Stimulated activated CD4-positive, alpha-beta T cell treated with anti-CD3 and anti-CD28 coated beads, TNF-alpha, amount 100 ng/mL, for 1 hour (primary cell): ENCODE data around the gene DPY30.

Experiments
- DNase-seq, 3 donors: peaks; one replicate each; pipeline ENCODE4 v3.0.0-alpha.2; 2020; ENCODE audit warnings: low read depth in 3 of 3, low spot score in 1 of 3

Gene DPY30

DNA sequence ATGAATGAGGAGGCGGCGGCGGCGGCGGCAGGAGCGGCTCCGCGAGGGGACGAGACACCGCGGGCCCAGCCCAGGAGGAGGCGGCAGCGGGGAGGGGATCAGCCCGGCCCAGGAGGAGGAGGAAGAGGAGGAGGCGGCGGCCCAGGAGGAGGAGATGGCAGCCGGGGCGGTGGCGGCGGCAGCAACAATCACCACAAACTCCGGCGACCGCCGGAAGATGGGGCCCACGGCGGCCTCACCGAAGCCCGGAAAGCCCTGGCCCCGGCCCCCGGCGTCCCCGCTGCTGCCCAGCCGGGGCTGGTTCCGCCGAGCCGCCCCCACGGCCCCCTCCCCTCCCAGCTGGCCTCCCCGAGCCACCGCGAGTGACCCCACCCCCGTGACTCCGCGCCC lies 29.3 kb downstream of the DPY30 start:
- peak; percentile 28 to 45 (median 37) for DNase-seq

DNA sequence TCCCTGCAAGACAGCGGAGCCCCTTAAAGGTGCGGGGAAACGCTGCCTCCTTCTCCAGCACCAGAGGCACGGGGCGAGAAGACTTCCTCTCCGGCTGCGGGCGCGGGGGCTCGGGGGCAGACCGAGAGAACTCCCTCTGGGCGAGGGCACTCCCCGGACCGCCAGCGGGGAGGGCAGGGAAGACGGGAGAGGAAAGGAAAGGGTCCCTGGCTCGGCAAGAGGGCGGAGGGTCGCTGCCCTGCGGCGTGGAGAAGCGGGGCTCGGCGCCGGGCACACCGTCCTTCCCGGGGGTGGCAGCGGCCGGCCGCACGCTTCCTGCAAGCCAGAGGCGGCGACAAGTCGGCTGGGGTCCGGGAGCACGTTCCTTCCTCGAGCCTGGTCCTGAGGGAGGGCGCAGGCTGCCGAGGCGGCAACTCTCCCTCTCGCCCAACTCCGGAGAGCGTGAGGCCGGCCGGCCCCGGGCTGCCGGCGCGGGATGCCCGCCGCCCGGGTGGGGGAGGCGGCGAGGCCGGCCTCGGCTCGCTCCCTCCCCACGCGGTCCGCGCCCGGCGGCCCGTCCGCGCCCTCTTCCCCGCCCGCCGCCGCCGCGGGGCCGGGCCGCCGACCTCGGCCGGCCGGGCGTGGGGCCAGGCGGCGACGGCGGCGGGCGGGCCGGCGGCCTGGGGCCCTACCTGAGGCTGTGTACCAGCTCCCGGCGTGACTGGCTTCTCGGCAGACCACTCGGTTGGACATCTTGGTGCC lies 29.9 kb downstream of the DPY30 start:
- peak in 1 of 3 donors; percentile 12 for DNase-seq

DNA sequence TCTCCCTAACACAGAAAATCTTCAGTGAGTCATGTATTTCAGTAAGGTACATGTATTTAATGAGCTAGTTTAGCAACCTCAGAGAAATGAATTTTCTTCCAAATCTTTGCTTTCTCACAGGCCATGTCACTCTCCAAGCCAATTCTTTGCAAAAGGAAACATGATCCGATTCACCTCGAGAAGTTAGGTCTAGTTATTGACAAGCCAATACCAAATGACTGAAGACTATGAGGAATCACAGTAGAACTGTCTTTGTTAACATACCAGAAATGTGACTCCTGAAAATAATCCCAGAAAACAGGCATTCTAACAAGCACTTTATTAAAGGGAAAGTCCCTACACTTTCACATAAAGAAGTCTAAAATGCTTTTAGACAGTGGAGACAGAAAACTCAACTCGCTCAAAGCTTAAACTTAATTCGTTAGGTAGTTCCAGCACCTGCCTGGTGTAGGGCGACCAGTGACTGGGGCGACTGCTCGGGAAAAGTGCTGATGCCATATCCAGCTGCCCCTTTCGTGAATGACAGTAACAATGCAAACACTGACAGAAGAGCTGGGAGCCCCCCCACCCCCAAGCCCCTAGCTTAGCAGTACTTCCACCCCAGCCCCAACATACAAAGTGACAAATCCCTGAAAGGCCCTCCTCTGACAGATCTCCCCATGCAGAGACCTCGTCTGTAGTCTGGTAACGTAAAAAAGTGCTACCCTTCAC lies 30.6 kb downstream of the DPY30 start:
- no peak for DNase-seq

DNA sequence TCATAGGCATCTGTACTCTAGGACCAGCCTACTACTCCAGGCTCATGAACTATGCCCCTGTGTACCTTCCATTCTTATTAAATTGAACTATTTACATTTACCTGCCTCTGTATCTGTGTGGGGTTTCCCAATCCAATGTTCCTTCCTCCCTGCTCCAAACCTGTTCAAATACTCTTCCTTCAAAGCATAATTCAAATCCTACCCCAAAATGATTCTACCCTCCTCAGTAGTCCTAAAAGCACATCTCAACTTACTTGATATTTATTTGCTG lies 32.5 kb downstream of the DPY30 start:
- no peak for DNase-seq

DNA sequence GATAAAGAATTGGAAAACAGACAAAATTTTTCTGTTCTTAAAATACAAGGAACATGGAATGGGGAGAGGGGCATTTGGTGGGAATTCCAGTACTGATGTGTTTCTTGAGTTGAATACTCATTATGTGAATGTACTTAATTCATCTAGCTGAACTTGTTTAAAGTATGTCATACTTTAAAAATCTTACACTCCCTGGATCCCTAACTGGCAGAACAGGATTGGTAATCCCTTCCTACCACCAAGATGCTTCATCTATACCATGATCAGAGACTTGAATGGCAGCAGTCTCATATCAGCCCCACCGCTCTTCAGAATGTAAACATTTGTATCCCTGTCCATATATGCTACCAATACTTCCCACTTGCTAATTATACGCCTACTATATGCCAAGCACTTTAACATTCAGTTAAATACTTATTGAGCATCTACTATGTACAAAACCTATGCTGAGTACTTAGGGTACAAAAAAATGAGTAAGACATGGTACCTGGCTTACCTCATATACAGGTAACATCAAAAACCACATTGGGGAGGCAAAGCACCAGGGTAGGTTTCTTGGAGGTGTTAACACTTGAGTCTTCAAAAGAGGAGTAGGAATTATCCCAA lies 34.1 kb downstream of the DPY30 start:
- DNase-seq: no peak

DNA sequence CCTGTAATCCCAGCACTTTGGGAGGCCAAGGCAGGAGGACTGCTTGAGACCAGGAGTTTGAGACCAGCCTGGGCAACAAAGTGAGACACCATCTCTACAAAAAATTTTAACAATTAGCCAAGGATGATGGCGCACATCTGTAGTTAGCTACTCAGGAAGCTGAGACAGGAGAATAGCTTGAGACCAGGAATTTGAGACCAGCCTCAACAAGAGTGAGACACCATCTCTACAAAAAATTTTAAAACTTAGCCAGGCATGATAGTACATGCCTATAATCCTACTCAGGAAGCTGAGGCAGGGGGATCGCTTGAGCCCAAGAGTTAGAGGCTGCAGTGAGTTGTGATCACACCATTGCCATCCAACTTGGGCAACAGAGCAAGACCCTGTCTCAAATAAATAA lies 35.8 kb downstream of the DPY30 start:
- DNase-seq: no peak

DNA sequence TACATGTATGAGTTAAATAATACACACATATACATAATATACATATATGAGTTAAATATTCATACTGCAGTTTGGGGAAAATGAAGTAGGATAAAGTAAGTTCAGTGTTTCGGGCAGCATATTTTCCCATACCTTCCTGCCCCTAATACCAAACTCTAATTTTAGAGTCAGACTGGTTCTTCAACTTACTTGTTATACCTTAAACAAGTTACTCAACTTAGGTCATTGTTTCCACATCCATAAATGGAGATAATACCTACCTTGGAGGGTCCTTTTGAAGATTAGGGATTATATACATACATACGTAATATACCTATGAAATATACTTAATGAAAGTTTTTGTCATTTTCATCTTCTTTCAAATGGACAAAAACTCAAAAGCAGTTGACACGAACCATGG lies 37.2 kb downstream of the DPY30 start:
- DNase-seq: no peak

DNA sequence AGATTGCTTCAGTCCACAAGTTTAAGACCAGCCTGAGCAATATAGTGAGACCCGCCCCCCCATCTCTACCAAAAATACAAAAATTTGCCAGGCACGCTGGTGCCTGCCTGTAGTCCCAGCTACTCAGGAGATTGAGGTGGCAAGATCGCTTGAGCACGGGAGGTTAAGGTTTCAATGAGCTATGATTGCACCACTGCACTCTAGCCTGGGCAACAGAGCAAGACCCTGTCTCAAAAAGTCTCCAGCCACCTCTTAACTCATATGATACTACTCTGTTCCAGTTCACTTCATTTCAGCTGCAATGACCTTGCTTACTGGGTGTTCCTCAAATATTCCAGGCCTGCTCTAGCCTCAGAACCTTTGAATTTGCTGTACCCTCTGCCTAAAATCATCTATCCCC lies 40.2 kb downstream of the DPY30 start:
- DNase-seq: no peak

DNA sequence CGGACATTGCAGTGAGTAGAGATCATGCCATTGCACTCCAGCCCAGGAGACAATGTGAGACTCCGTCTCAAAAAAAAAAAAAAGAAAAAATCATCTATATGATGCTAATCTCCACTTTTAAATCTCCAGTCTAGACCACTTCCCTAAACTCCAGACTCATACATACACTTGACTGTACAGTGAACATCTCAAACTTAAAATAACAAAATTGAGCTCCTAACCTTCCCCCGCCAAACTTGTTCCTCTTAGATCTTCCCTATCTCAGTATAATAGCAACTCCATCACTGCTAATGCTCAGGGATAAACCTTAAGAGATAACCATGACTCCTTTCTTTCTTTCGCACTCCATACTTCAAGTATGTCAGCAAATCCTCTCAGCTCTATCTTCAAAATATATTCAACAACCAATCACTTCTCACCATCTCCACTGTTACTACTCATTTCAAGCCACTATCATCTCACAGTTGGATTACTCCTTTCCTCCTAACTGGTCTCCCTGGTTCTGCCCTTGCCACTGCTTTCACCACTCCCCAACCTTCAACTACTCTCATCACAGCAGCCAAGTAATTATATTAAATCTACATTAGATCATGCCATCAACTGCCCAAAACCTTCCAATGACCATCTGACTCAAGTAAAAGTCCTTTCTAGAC lies 40.7 kb downstream of the DPY30 start:
- no peak for DNase-seq

DNA sequence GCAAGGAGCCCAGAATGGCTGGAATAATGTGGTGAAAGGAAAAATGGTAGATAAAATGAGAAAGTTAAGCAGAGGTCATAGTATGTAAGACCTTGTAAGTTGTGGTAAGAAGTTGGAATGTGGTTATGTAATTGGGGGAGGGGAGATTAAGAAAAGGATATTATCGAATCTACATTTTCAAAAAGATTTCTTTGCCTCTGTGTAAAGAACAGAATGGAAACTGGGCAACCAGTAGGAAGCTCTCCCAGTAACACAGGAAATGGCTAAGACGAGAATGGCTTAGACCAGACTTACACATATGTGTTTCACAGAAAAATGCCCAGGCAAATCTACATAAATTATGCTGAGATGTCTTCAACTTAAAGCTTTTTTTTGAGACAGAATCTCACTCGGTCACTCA lies 42.0 kb downstream of the DPY30 start:
- DNase-seq: no peak

DNA sequence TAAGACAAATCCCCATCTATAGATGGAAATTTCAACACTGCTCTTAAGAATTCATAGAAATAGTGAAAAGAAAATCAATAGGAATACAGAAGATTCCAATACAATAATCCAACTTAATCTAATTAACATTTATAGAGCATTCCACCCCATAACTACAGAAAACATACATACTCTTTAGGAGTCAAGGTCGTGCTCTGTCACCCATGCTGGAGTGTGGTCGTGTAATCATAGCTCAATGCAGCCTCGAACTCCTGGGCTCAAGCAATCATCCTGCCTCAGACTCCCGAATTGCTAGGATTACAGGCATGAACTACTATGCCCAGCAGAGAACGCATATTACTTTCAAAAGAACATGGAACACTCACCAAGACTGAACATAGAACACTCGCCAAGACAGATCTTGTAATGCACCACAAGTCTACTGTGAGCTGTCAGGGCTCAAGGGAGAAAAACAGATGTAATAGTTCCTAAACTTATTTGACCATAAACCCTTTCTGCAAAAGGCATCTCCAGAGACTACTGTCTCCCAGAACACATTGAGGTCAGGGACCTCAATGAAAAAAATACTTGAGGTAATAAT lies 42.9 kb downstream of the DPY30 start:
- DNase-seq: no peak

DNA sequence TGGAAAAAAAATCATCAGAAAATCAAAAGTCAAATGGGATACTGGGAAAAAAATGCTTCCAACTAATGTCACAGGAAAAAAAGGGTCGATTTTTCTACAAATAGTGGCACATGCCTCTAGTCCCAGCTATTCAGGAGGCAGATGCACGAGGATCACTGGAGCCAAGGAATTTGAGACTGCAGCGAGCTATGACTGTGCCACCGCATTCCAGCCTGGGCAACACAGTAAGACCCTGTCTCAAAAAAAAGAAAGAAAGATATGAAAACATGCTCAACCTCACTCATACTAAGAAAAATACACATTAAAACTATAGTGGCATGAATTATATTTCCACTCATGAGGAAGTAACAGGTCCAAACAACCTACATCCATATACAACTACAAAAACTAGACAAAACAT lies 46.7 kb downstream of the DPY30 start:
- no peak for DNase-seq

DNA sequence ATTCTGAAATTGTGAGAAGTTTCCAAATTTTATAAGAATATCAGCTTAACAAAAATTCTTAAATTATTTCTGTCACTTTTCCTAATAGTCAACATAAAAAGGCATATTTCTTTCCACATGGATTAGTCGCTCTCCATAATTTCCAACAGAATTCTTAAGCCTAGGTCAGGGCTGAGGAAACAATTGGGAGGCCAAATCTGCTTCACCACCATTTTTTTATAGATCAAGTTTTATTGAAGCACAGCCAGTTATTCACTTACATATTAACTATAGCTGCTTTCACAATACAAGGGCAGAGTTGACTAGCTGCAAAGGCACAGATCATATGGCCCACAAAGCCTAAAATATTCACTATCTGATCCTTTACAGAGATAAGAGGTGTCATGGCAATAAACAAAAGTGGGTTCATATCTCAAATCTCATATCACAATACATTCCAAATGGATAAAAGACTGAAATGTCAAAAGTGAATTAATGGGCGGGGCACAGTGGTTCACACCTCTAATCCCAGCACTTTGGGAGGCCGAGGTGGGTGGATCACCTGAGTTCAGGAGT lies 47.5 kb downstream of the DPY30 start:
- DNase-seq: no peak

DNA sequence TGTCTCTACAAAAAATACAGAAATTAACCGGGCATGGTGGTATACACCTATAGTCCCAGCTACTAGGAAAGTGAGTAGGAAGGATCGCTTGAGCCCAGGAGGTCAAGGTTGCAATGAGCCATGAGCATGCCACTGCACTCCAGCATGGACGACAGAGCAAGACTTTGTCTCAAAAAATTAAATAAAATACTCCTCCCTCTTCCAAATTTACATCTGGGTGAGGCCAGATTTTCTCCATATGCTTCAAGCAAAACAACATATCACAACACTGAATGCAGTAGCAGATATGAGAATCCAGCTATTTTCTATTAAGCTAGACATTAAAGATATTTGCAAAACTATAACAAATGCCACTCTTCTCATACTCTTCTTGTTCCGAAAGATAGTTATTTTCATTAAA lies 49.7 kb downstream of the DPY30 start:
- no peak for DNase-seq

DNA sequence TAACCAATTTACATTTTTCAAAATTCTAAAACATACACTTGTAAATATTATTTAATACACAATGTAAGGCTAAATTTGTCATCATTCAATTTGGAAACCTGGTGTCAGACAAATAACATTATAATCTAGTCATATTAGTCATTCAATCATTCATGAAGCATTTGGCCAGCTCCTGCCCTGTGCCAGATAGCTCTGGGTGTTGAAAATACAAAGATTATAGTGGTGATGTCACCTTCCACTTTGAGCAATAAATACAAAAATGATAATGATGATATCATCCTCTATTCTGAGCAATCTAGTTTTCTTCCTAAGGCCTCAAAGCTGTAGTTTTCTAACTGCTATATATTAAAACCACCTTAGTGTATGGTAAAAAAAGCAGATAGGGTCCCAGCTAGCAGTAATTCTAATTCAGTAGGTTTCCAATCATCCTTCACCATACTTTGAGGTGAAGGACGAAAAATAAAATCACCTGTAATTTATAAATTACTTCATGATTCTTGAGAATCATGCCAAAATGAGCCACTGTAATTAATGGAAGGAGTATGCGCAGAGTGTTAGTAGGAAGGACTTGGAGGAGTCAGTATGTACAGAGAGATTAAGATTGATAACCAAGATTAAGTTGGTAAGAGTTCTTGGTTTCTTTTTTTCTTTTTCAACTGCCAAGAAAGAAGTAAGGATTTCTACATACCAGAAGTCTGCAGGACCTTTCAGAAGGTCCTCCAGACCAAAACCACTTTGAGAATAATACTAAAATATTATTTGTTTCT lies 52.0 kb downstream of the DPY30 start:
- DNase-seq: no peak

DNA sequence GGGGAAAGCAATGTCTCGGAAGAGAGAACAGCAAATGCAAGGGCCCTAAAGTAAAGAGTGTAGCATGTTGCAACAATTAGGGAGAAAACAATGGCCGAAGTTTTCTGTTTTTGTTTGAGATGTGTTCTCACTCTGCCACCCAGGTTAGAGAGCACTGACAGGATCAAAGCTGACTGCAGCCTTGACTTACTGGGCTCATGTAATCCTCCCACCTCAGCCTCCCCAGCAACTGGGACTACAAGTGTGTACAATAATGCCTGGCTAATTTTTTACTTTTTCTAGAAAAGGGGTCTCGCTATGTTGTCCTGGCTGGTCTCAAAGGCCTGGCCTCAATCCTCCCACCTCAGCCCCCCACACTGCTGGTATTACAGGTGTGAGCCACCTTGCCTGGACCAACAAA lies 52.7 kb downstream of the DPY30 start:
- DNase-seq: no peak

DNA sequence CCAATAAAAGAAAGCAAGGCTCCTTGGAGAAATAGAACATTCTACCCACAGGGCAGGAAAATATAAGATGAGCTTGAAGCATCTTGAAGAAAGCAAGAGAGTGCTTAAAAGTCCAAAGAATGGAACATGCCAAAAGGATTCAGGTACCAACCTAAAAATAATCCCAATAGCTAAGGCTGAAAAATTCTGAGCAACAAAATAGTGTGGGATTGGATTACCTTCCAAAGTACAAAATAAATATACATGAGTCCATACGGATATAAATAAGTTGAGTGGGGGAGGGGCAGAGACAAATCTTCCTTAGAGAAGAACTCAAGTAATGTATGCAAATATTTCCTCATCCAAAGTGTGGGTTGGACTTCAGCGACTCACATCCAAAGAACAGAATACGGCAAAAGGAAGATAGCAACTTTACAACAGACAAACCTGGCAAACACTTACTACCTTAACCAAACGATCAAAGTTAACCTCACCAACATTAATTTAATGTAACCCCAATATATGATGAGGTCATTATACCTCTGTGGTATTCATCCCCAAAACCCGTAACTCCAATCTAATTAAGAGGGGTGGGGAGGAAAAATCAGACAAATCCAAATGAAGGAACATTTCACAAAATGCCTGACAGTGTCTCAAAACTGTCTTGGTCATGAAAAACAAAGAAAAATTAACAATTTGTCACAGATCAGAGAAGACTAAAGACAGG lies 55.7 kb downstream of the DPY30 start:
- DNase-seq: no peak

DNA sequence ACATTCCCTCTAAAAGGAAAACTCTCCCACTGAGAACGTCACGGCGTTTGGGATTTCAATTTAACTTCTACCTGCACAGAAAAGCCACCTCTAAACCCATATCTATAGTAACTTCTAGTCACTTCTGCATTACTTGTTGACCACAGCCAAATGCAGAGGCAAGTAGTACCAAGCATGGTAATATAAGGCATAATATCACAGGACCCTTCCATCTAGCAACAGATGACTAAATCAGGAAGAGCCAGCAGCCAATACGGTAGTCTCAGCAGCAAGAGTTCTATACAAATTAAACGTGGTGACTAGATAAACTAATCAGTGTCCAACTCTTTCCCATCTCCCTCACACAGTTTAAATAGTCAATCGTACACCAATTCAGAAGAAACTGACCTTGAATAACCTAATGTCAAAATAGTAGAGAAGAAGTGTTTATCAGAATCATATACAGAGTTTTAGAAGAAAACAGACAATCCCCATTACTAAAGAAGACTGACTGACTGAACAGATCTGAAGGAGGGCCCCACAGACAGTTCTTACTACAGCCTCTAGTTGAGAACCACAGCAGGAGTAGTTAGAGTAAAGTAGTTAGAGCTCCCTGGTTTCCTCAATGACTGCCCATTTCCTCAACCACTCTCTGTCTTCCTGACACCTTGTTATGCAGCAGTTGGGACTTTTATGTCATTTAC lies 58.8 kb downstream of the DPY30 start:
- DNase-seq: no peak

DNA sequence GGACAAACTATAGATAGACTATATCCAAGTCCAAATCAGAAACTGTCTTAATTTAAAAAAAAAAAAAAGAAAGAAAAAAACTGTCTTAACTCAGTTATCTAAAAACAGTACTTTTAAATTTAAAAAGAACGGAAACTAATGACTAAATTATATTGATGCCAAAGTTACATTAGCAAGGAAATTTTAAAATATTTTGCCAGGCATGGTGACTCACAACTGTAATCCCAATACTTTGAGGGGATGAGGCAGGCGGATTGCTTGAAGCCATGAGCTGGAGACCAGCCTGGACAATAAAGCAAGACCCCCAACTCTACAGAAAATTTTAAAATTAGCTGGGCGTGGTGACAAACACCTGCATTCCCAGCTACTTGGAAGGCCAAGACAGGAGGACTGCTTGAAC lies 59.6 kb downstream of the DPY30 start:
- DNase-seq: no peak

DNA sequence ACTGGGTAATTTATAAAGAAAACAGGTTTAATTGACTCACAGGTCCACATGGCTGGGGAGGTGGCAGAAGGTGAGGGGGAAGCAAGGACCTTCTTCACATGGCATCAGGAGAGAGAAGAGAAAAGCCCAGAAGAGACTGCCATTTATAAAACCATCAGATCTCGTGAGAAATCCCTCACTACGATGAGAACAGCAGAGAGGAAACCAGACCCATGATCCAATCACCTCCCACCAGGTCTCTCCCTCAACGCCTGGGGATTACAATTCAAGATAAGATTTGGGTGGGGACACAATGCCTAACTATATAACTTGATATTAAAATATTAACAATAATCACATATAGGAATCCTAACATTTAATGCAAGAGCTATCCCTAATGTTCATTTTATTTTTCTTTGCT lies 60.6 kb downstream of the DPY30 start:
- DNase-seq: no peak
